ENCODE data around the gene P2RY14.

Gene P2RY14

GRCh38 chr3:151278230-151278629 is at the start of gene P2RY14:
TSS of gene P2RY14 (minus strand) at chr3:151278542. CDS start at chr3:151214316, 64,226 bp downstream.
- no peak for DNase-seq (ENCODE audit: low read depth)

GRCh38 chr3:151327571-151328198 is 49.3 kb upstream of the P2RY14 start:
- DNase-seq (ENCODE audit: low read depth), result peak; percentile 32

GRCh38 chr3:151322511-151322910 is 44.2 kb upstream of the P2RY14 start:
- DNase-seq (ENCODE audit: low read depth), result no peak

GRCh38 chr3:151321526-151321925 is 43.2 kb upstream of the P2RY14 start:
- no peak for DNase-seq (ENCODE audit: low read depth)

- no peak for DNase-seq (ENCODE audit: low read depth)
These were observed 41.8 kb upstream of the P2RY14 start for GRCh38 chr3:151320131-151320530.

- DNase-seq (ENCODE audit: low read depth), result peak; percentile 7
These were observed 41.3 kb upstream of the P2RY14 start for GRCh38 chr3:151319628-151320027.

- DNase-seq (ENCODE audit: low read depth), result no peak
These were observed 40.6 kb upstream of the P2RY14 start for GRCh38 chr3:151318991-151319390.

- peak; percentile 49 for DNase-seq (ENCODE audit: low read depth)
These were observed 40.0 kb upstream of the P2RY14 start for GRCh38 chr3:151318313-151318712.

GRCh38 chr3:151316267-151316991 is 38.1 kb upstream of the P2RY14 start, which contains the start of gene GPR87:
TSS of gene GPR87 (minus strand) at chr3:151316820. CDS start at chr3:151300100, 16,720 bp downstream.
- peak; percentile 3 for DNase-seq (ENCODE audit: low read depth)

- DNase-seq (ENCODE audit: low read depth), result no peak
These were observed 37.5 kb upstream of the P2RY14 start for GRCh38 chr3:151315846-151316245.

GRCh38 chr3:151315136-151315535 is 36.8 kb upstream of the P2RY14 start:
- peak; percentile 63 for DNase-seq (ENCODE audit: low read depth)

- no peak for DNase-seq (ENCODE audit: low read depth)
These were observed 36.3 kb upstream of the P2RY14 start for GRCh38 chr3:151314593-151314992.

GRCh38 chr3:151314137-151314536 is 35.8 kb upstream of the P2RY14 start:
- no peak for DNase-seq (ENCODE audit: low read depth)

GRCh38 chr3:151312972-151313371 is 34.6 kb upstream of the P2RY14 start:
- no peak for DNase-seq (ENCODE audit: low read depth)

- DNase-seq (ENCODE audit: low read depth), result no peak
These were observed 31.2 kb upstream of the P2RY14 start for GRCh38 chr3:151309566-151309965.

- peak; percentile 24 for DNase-seq (ENCODE audit: low read depth)
These were observed 29.5 kb upstream of the P2RY14 start for GRCh38 chr3:151307583-151308488.

GRCh38 chr3:151307131-151307530 is 28.8 kb upstream of the P2RY14 start:
- DNase-seq (ENCODE audit: low read depth), result no peak

GRCh38 chr3:151306168-151306810 is 27.9 kb upstream of the P2RY14 start:
- no peak for DNase-seq (ENCODE audit: low read depth)

GRCh38 chr3:151305775-151306151 is 27.4 kb upstream of the P2RY14 start:
- peak; percentile 29 for DNase-seq (ENCODE audit: low read depth)

GRCh38 chr3:151305060-151305774 is 26.9 kb upstream of the P2RY14 start:
- peak; percentile 97 for DNase-seq (ENCODE audit: low read depth)

GRCh38 chr3:151303751-151304150 is 25.4 kb upstream of the P2RY14 start:
- no peak for DNase-seq (ENCODE audit: low read depth)

All from EH (cell line).